IMR-90 (cell line): Measurements from ENCODE around the gene RNASE12. TPM values are rescaled to one million over a fixed set of nuclear protein-coding genes. Genes with fewer than 3 reads are reported as not detected.

Source experiments
- ATAC-seq: fragments of 200-7000 bp; cut with Tn5 transposase; 2 replicates; pipeline ENCODE4 v1.9.1; 2020; ENCODE audit warnings: low read depth, mild to moderate bottlenecking, moderate library complexity
- BruUV-seq: library from RNA; stranded (reverse); fragments of 400-500 nt; replicated peaks from 2 replicates; lab custom pipeline; 2021; lab: Mats Ljungman, UMichigan
- CTCF ChIA-PET: fragments of 300-600 bp; formaldehyde crosslinking; extraction: SDS; loops from one replicate; lab custom pipeline; 2021; ENCODE audit warnings: antibody characterized with exemption; lab: Yijun Ruan, JAX
- POLR2A ChIA-PET: fragments of 300-600 bp; sonication (Branson Sonifier 250); formaldehyde crosslinking; loops from one replicate; lab custom pipeline; 2022; ENCODE audit warnings: antibody characterized with exemption; ENCODE audit not compliant: unreplicated experiment; lab: Charles Lee
- DNase-seq: peaks from one replicate; pipeline ENCODE4 v3.0.0; 2013
- H2AFZ ChIP-seq: replicated peaks from 2 replicates; pipeline ENCODE3; 2013; ENCODE audit warnings: low read length, mild to moderate bottlenecking; ENCODE audit not compliant: poor library complexity
- H2AK5ac ChIP-seq: 2 replicates; pipeline ENCODE4 v1.6.1; 2013; ENCODE audit warnings: low read depth, low read length, inconsistent platforms
- H2AK9ac ChIP-seq: replicated peaks from 2 replicates; pipeline ENCODE3; 2013; ENCODE audit warnings: mild to moderate bottlenecking, low read depth, low read length, moderate library complexity; ENCODE audit not compliant: poor library complexity
- H2BK120ac ChIP-seq: 2 replicates; pipeline ENCODE4 v1.6.1; 2013; ENCODE audit warnings: low read depth, low read length, inconsistent platforms
- H2BK15ac ChIP-seq: 3 replicates; pipeline ENCODE4 v1.6.1; 2013; ENCODE audit warnings: low read depth, low read length, inconsistent platforms
- H2BK20ac ChIP-seq: 2 replicates; pipeline ENCODE4 v1.6.1; 2013; ENCODE audit warnings: low read depth, mild to moderate bottlenecking, inconsistent platforms, low read length, moderate library complexity
- H2BK5ac ChIP-seq: 2 replicates; pipeline ENCODE4 v1.6.1; 2013; ENCODE audit warnings: mild to moderate bottlenecking, low read depth, low read length, inconsistent platforms; ENCODE audit not compliant: poor library complexity, severe bottlenecking
- H3K14ac ChIP-seq: replicated peaks from 2 replicates; pipeline ENCODE4 v1.6.1; 2013; ENCODE audit warnings: low read depth, low read length, inconsistent platforms
- H3K18ac ChIP-seq: 2 replicates; pipeline ENCODE4 v1.6.1; 2013; ENCODE audit warnings: low read depth, low read length, control low read depth
- H3K23ac ChIP-seq: 2 replicates; pipeline ENCODE4 v1.6.1; 2013; ENCODE audit warnings: low read depth, low read length, inconsistent platforms
- H3K27ac ChIP-seq: 2 replicates; pipeline ENCODE4 v1.5.1; 2013; ENCODE audit warnings: mild to moderate bottlenecking, control low read depth, low read length; ENCODE audit not compliant: insufficient read depth
- H3K27me3 ChIP-seq: 2 replicates; pipeline ENCODE4 v1.6.1; 2013; ENCODE audit warnings: low read length; ENCODE audit not compliant: control insufficient read depth, insufficient read depth
- H3K36me3 ChIP-seq: 2 replicates; pipeline ENCODE4 v1.6.1; 2013; ENCODE audit warnings: low read length, mixed read lengths; ENCODE audit not compliant: control insufficient read depth, insufficient read depth
- H3K4ac ChIP-seq: 2 replicates; pipeline ENCODE4 v1.6.1; 2013; ENCODE audit warnings: low read depth, low read length, inconsistent platforms
- H3K4me1 ChIP-seq: 2 replicates; pipeline ENCODE4 v1.6.1; 2013; ENCODE audit warnings: low read length, mixed read lengths; ENCODE audit not compliant: control insufficient read depth, insufficient read depth
- H3K4me2 ChIP-seq: 2 replicates; pipeline ENCODE4 v1.6.1; 2013; ENCODE audit warnings: low read depth, mild to moderate bottlenecking, control low read depth, low read length, moderate library complexity
- H3K4me3 ChIP-seq: 2 replicates; pipeline ENCODE4 v1.5.1; 2013; ENCODE audit warnings: low read depth, mild to moderate bottlenecking, control low read depth, low read length, moderate library complexity; ENCODE audit not compliant: insufficient read depth
- H3K56ac ChIP-seq: 2 replicates; pipeline ENCODE4 v1.6.1; 2013; ENCODE audit warnings: low read length, inconsistent platforms; ENCODE audit not compliant: insufficient read depth; ENCODE audit errors: extremely low read depth
- H3K79me1 ChIP-seq, 2 experiments: 2 replicates each; pipeline ENCODE4 v1.6.1; 2013; ENCODE audit warnings: low read length in 2 of 2, inconsistent platforms in 1 of 2, low read depth in 1 of 2
- H3K9ac ChIP-seq: 2 replicates; pipeline ENCODE4 v1.6.1; 2013; ENCODE audit warnings: low read depth, low read length, control low read depth
- H3K9me1 ChIP-seq: 2 replicates; pipeline ENCODE4 v1.6.1; 2013; ENCODE audit warnings: low read length, inconsistent platforms; ENCODE audit not compliant: insufficient read depth
- H3K9me3 ChIP-seq: 2 replicates; pipeline ENCODE4 v1.6.1; 2013; ENCODE audit warnings: low read length; ENCODE audit not compliant: control insufficient read depth, insufficient read depth
- H4K20me1 ChIP-seq: 2 replicates; pipeline ENCODE4 v1.6.1; 2013; ENCODE audit warnings: low read length, inconsistent platforms; ENCODE audit not compliant: insufficient read depth
- H4K5ac ChIP-seq: 2 replicates; pipeline ENCODE4 v1.6.1; 2013; ENCODE audit warnings: mild to moderate bottlenecking, low read depth, low read length, control low read depth
- H4K8ac ChIP-seq, 2 experiments: 2 replicates each; pipeline ENCODE4 v1.6.1; 2013; ENCODE audit warnings: low read depth in 2 of 2, low read length in 2 of 2, control low read depth in 1 of 2, inconsistent platforms in 1 of 2
- H4K91ac ChIP-seq: 2 replicates; pipeline ENCODE4 v1.6.1; 2013; ENCODE audit warnings: low read depth, low read length, inconsistent platforms; ENCODE audit not compliant: insufficient read depth
- BHLHE40 ChIP-seq: fragments of 150-350 bp; IDR thresholded peaks from 2 replicates; pipeline ENCODE4 v1.6.1; 2016; ENCODE audit warnings: mild to moderate bottlenecking, low read depth, low read length
- CEBPB ChIP-seq: IDR thresholded peaks from 2 replicates; pipeline ENCODE4 v1.6.1; 2012; ENCODE audit warnings: low read depth, low read length, improper control_type of control experiment
- CTCF ChIP-seq: conservative IDR thresholded peaks from 2 replicates; pipeline ENCODE4 v1.5.1; 2012; ENCODE audit warnings: mild to moderate bottlenecking, low read depth, low read length, improper control_type of control experiment
- FOS ChIP-seq: fragments of 150-350 bp; IDR thresholded peaks from 2 replicates; pipeline ENCODE4 v1.6.1; 2016; ENCODE audit warnings: low read depth, low read length
- MAFK ChIP-seq: IDR thresholded peaks from 2 replicates; pipeline ENCODE4 v1.6.1; 2012; ENCODE audit warnings: low read depth, low read length, improper control_type of control experiment
- MAZ ChIP-seq: IDR thresholded peaks from 2 replicates; pipeline ENCODE4 v1.6.1; 2012; ENCODE audit warnings: low read depth, mild to moderate bottlenecking, low read length, improper control_type of control experiment, moderate library complexity, borderline replicate concordance
- MXI1 ChIP-seq: IDR thresholded peaks from 2 replicates; pipeline ENCODE4 v1.6.1; 2012; ENCODE audit warnings: low read depth, mild to moderate bottlenecking, low read length, moderate library complexity, borderline replicate concordance
- POLR2A ChIP-seq: IDR thresholded peaks from 2 replicates; pipeline ENCODE4 v1.6.1; 2012; ENCODE audit warnings: mild to moderate bottlenecking, low read depth, low read length
- RAD21 ChIP-seq: IDR thresholded peaks from 2 replicates; pipeline ENCODE4 v1.6.1; 2012; ENCODE audit warnings: low read length, improper control_type of control experiment
- SMC3 ChIP-seq: fragments of 150-350 bp; IDR thresholded peaks from 2 replicates; pipeline ENCODE4 v1.6.1; 2016; ENCODE audit warnings: low read depth, mild to moderate bottlenecking, antibody characterized with exemption, low read length, moderate library complexity
- WGBS, 2 experiments: methylation state at CpG; one replicate each; pipeline versions ENCODE4 v1.1.5 to v1.1.7; 2013; ENCODE audit warnings: missing lambda C conversion rate in 2 of 2; ENCODE audit not compliant: insufficient read length in 1 of 2; ENCODE audit errors: extremely low coverage in 2 of 2; 5-methylcytosine and 5-hydroxymethylcytosine counted together
- dilution Hi-C: fragments of 300-500 bp; cut with HindIII; formaldehyde crosslinking; loops from one replicate; pipeline ENCODE4 v1.14.3; 2018; ENCODE audit warnings: low sequenced_read_pairs; ENCODE audit not compliant: unreplicated experiment
- in situ Hi-C: fragments of 300-500 bp; cut with MboI; formaldehyde crosslinking; loops from 3 replicates; pipeline ENCODE4 v1.14.3; 2019; ENCODE audit warnings: low sequenced_read_pairs, inconsistent platforms, mixed read lengths
- intact Hi-C: fragments of 100-400 bp; cut with micrococcal nuclease; formaldehyde crosslinking; loops from 2 replicates; pipeline ENCODE4 v1.10.0; 2022
- polyA plus RNA-seq, 3 experiments: library from polyadenylated mRNA; depleted of rRNA; stranded (reverse); fragments of >200 nt; gene quantifications; 2 replicates each; pipeline ENCODE4 v1.2.3, GENCODE V29; 2012; ENCODE audit warnings: low replicate concordance in 1 of 3
- total RNA-seq: library from RNA; depleted of rRNA; stranded (reverse); fragments of >200 nt; gene quantifications from 2 replicates; pipeline ENCODE4 v1.2.3, GENCODE V29; 2012

The RNASE12 gene
- total and polyA plus RNA-seq, 2 of the 4 experiments (the other 2 are of a cell fraction) = not detected

- TF ChIP-seq MXI1 = no peak
Observed at GRCh38 chr14:20617138-20618003, 26.2 kb upstream of the RNASE12 start (continued).

- no TSS peak for BruUV-seq
- no peak overlapping the region for H3K9ac ChIP-seq
- H3K27ac ChIP-seq = no peak overlapping the region
- no peak overlapping the region for H2BK5ac ChIP-seq
- H4K91ac ChIP-seq = no peak overlapping the region
- H3K18ac ChIP-seq = no peak overlapping the region
- no peaks in the 10 kb centered on the region for H3K9me1 ChIP-seq
- H2AK9ac ChIP-seq = no peak overlapping the region
- CTCF ChIA-PET = no interaction called here
- H3K4me3 ChIP-seq = no peak overlapping the region
- intact Hi-C loops (no loop called here), in situ Hi-C loops (no loop called here), dilution Hi-C loops (no loop called here)
- no peak overlapping the region for H2BK20ac ChIP-seq
- DNase-seq = no peak
- WGBS, 2 experiments = 80% methylated on average over 1 of the region's 5 CpGs; no CpG with 5 or more reads in 1 of the 2 experiments
- H4K20me1 ChIP-seq = peaks cover 7% of the 10 kb centered on the region
- H4K8ac ChIP-seq = no peak overlapping the region
- no peaks in the 10 kb centered on the region for H3K36me3 ChIP-seq
- H3K56ac ChIP-seq = no peak overlapping the region
- TF ChIP-seq CEBPB = no peak
- TF ChIP-seq RAD21 = no peak
- no peak for TF ChIP-seq FOS
- no peak for TF ChIP-seq POLR2A
- TF ChIP-seq CTCF = no peak
- TF ChIP-seq SMC3 = no peak
- no peak for TF ChIP-seq MAFK
- TF ChIP-seq MXI1 = no peak
- TF ChIP-seq BHLHE40 = no peak
- TF ChIP-seq MAZ = no peak
- H3K4ac ChIP-seq = no peak overlapping the region
- H2AK5ac ChIP-seq = no peak overlapping the region
- no peak for ATAC-seq
- POLR2A ChIA-PET = no interaction called here
- H2BK15ac ChIP-seq = no peak overlapping the region
- H2BK120ac ChIP-seq = no peak overlapping the region
- peaks cover 2% of the 10 kb centered on the region; the same call in 1 of the 2 replicates for H3K27me3 ChIP-seq
- H3K79me1 ChIP-seq = no peaks in the 10 kb centered on the region
- no peak overlapping the region for H3K23ac ChIP-seq
- no peak overlapping the region for H4K5ac ChIP-seq
- H3K4me2 ChIP-seq = no peak overlapping the region
- no peak overlapping the region for H3K14ac ChIP-seq
- no peaks in the 10 kb centered on the region for H3K4me1 ChIP-seq
- no peak overlapping the region for H2AFZ ChIP-seq
- H3K9me3 ChIP-seq = no peaks in the 10 kb centered on the region
Observed at GRCh38 chr14:20615996-20616395, 24.8 kb upstream of the RNASE12 start.
